HG03457 (cell line): ENCODE results near the gene CFAP54.

Source experiments
- ATAC-seq: cut with Tn5 transposase; IDR thresholded peaks from one replicate; pipeline ENCODE4 v1.9.1; 2021; ENCODE audit warnings: moderate number of reproducible peaks; ENCODE audit not compliant: unreplicated experiment

CFAP54 gene

DNA sequence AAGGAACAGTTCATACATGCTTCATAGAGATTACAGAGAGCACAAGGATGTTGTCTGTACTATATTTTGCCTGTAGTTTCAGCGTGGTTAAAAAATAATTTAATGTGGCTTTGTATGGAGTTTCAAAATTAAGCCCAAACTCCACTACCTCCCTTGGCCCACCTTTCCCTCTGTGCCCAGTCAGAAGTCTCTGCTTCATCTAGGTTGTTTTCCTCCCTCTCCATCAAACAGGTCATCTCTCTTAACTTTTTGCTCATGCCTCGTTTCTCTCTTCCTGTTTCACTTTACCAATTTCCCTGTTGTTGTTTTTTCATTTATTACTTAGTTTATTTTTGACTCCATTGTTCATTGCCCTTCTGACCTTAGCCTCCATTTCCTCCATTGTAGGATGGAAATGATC is 322.8 kb downstream of the CFAP54 start:
- ATAC-seq, result no peak

DNA sequence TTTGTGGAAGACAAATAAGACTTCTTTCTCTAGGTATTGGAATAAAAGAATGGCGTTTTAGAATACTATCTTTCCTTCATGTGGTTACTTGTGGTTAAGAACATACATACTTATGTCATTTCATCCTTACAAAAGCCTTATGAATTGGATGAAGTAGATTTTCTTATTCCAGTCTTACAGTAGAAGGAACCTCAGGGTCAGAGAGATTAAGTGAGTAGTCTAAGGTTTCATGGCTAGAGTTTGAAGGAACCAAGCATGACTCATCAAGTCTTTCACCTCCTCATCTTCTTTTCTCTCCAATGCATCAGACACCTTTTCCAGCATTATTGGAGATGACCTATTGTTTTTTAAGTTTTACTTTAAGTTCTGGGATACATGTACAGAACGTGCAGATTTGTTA is 324.8 kb downstream of the CFAP54 start:
- no peak for ATAC-seq

DNA sequence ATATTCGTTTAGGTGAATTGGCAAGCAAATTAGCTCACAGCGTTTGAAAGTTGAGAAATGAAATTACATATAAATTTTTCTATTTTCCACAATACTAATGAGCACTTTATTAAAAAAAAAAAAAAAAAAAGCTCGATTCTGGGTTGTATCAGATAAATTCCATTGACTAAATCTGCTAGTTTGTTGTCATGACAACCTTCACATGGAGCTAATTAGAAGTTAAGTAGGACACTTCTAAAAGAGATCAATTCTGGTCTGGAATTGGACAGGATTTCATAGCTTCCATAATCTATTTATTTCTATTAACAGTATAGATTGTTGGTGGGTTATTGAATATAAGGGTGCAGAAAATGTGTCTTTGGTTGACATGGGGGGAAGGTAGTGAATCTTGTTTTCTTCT is 332.2 kb downstream of the CFAP54 start:
- no peak for ATAC-seq

DNA sequence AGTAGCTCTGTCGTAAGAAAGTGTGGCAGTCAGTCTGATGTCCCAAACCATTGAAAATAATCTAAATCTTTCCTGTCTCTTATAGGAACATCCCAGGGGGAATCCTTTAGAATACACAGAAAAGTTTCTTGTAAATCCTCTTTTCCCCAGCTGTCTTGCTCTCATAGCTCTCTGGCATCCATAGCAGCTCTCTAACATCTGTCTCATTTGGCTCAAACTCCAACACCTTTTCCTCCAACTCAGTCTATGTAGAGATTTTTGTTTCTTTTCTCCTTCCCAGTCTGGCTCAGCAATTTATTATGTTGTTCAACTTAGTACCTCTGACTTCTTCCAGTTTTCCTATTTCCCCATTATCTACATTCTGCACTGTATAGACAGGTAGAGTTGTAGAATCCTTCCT is 333.3 kb downstream of the CFAP54 start:
- no peak for ATAC-seq

DNA sequence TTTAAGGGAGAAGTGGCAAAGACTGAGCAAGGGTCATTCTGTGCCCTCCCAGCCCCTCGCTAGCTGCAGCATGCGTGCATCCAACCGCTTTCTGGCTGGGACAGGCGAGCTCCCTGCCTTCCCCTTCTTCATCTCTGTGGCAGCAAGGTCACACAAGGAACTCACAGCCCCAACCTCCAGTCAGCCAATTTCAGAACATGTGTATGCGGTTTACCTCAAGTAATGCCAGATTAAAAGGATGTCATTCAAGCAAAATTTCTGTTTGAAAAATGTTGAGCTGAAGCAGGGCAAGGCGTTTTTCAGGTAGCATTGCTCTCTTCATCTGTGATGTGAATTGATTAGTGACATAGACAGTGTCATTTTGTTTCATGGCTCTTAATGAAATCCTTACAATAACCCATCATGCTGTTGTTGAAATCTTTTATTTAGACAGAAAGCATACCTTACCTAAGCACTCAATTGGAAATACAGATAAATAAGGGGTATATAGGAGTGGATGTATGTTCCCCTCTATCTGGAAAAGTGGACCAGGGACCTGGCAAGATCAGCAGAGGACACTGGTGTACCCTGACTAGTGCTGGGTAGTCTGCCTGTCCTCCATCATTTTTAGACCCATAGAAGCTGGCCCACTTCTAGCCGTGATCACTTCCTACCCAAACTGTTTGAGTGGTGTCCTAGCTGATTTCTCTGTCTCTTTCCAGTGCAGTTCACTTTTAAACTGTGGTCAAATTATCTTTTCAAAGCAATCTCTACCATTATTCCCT is 334.9 kb downstream of the CFAP54 start:
- ATAC-seq, result no peak

DNA sequence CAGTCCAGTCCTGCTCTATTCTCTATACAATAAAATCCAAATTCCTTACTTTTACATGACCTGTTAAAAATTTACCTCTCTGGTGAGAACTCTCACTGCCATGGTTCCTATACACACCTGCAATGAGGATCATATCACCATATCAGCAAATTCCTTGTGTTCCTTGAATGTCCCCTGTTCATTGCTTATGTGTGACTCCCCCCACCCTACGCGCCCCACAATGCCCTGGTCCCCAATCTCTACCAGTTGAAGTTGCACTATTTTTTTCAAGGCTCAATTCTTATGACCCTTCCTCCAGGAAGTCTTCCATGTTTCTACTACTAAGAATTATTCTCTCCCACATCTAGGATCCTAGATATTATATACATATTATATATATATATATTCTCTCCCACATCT is 335.5 kb downstream of the CFAP54 start:
- no peak for ATAC-seq

DNA sequence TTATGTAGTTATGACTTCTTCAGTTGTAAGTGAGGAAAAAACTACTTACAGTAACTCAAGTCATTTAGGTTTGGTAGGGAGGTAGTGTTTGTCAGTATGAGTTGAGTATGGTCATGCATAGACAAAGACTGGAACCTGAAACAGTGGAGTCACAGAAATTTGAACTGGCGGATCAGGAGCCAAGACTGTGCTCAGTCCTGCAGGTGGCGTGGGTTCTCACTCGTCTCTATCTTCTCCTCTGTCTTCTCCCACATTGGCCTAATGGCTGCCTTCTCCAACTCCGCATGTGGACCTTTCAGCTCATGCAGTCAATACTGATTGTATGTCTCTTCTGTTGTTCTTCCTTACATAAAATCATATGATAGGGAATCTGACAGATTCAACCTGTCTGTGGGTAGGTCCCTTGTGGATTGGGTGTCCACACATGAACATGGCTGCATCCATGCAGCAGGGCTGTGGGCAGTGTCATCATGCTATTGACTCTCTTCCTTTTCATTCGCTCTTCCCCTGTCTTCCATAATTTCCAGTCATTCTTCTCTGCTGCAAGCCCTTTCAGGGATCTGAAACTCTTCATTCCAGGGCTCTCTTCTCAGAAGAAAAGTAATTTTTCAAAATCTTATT is 338.9 kb downstream of the CFAP54 start:
- no peak for ATAC-seq

DNA sequence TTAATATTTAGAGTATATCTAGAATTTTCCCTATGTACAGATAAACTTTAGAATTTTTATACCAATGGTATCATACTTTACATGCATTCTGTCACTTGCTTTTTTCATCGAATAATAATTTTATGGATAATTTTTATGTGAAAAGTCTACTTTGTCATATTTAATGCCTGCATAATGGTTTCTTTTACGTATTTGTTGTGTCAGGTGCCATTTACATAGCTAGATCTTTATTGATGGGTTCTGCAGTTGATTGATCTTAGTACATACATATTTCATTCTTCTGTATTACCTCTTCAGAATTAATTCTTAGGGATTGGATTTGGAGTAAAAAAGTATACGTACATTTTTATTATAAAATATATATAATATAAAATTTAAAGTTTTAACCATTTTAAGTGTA is 340.0 kb downstream of the CFAP54 start:
- no peak for ATAC-seq

DNA sequence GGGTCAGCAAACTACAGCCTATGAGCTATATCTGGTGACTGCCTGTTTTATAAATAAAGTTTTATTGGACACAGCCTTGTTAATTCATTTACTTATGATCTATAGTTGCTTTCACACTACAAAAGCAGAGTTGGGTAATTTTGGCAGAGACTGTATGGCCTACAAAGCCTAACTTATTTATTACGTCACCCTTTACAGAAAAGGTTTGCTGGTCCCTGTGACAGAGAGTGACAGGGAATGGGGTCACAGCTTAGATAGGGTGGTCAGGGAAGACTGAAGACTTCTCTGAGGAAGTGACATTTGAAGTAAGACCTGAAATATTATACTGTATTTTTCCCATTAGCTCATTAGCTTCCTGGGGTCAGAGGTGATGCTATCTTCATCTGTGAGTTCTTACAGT is 342.0 kb downstream of the CFAP54 start:
- ATAC-seq, result no peak

DNA sequence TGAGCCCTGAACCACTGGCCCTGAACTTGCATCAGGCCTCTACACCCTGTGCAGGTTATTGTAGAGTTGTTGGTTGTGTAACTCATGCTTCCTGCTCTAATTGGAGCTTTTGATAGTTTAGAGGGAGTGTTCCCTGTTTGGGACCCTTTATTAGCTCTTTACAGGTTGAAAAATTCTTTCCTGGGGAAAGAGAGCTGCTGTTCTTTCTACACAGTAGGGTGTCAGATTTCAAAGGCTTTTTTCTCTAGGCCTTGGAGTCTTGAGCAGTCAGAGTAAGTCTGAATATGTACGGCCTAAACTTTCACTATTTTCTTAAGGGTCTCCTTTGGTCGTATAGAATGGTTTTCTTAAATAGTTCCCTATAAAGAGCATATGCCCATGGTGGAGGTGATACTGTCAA is 356.9 kb downstream of the CFAP54 start:
- ATAC-seq, result no peak

DNA sequence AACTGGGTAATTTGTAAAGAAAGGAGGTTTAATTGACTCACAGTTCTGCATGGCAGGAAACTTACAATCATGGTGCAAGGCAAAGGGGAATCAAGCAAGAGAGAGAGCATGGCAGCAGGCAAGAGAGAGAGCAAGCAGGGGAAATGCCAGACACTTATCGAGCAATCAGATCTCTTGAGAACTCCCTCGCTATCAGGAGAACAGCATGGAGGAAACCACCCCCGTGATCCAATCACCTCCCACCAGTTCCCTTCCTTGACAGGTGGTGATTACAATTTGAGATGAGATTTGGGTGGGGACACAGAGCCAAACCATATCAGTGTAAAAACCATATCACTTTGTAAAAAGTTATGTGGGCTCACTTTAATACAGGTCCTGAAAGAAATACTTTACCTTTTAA is 361.3 kb downstream of the CFAP54 start:
- ATAC-seq, result no peak

DNA sequence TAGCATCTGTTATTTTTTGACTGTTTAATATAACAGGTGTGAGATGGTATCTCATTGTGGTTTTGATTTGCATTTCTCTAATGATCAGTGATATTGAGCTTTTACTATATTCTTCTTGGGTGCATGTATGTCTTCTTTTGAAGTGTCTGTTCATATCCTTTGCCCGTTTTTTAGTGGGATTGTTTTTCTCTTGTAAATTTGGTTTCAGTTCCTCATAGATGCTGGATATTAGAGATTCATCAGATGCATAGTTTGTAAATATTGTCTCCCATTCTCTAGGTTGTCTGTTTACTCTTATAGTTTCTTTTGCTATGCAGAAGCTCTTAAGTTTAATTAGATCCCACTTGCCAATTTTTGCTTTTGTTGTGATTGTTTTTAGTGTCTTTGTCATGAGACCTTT is 368.8 kb downstream of the CFAP54 start:
- ATAC-seq, result no peak

DNA sequence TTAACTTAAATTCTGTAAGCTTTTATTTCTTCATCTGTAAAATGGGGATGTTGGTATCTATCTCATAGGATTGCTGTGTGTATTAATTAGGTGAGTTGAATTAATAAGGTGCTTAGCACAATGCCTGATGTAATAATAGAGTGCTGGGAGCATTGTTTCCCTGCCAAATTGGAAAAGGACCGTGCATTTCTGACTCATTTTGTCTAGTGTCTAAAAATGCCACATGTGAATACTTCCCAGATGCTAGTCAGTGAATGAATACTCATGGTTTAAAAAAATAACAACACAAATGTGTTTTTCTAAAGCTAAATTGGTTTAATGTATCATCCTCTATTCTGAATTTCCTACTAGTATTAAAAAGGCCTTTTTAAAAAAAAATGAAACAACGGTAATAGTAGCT is 372.3 kb downstream of the CFAP54 start:
- ATAC-seq, result no peak

DNA sequence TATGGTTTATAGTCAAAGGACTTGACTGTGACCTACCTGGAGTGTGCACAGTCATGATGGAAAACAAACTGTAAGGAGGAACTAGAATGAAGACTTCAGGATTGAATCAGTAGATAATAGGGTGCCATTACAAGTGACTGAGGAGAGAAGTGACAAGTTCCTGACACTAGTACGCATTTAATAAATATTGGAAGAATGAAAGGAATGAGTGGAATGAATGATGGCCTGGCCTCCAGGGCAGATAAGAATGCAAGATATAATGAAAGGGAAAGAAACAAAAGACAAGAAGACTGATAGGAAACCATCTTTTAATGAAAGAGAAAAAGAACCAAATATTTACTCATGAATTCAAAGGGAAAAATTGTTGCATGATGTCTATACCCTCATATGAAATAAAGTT is 372.9 kb downstream of the CFAP54 start:
- ATAC-seq, result no peak

DNA sequence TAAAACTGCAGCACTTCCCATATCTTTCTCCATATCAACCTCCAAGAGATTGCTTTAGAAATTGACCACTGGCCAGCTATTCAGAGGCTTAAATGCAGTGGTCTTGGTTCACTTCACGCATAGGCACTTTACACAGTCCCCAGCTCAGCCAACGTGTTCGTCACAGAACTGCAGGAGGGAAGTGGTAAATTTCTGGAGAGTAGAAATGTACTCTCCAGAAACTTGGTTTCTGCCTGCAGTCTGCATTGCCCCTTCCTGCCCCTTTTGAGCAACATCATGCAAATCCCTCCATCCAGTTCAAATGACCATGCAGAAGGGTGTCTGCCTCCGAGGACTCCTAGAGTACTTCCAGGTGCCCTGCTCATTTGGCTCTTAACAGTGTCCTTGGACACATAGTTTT is 375.0 kb downstream of the CFAP54 start:
- ATAC-seq, result no peak

DNA sequence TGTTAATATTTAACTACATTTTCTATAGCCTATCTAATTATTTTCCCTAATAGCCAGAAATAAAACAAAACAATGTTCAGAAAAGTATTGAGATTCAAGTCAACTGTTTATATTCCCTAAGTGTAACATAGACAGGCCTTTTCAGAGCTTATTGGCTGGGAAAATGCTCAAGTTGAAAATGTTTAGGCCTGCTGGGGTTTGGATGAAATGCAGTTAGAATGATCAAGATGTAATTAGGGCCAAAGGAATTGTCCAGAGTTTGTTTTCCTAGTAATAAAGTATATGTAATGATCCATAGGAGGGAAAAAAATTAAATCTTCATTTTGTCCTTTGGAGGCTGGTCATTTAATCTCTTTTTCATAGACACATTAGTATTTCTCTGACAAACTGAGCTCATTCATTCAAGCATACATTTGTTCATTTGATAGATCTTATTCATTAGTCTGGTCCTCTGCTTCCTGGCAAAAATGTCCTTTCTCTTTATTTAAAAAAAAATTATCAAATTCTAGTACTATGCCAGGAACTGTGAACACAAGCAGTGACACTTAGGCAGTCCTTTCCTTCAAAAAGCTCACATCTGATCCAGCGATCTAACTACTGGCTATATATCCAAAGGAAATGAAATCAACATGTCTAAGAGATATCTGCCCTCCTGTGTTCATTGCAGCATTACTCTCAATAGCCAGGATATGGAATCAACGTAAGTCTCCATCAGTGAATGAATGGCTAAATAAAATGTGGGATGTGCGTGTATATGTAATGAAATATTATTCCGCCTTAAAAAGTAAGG is 377.6 kb downstream of the CFAP54 start:
- ATAC-seq, result no peak

DNA sequence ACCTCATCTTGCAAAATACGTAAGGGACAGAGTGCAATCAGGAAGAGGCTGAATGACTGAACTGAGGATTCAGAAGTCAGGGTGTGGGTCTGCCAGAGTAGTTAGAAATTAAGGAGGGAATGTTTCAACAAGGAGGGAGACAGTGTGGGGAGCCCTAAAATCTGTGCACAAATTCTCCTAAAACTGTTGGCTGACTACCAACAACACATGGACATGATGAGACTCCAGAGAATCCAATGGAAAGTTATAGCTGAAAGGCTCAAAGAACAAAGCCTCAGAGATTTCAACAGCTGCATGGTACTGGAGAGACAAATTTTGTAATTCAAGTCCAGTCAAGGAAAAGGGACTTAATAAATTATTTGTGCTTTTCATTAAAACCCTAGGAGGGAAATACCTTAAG is 381.6 kb downstream of the CFAP54 start:
- no peak for ATAC-seq

DNA sequence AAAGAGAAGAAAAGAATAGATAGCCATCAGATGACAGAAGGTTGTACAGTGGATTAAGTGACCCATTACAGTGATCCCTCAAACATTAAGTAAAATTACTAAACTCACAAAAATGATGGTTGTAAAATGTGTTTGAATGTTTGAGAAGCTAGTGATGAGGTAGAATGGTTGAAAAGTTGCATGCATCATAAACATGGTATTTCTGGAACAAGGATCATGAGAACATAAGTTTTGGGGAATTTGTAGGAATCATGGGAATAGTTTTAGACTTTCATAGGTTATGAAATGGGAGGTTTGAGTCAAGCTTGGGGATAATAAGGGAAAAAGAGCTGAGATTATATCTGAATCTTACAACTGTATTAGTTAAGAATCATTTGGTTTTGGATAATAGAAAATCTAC is 383.6 kb downstream of the CFAP54 start:
- no peak for ATAC-seq

DNA sequence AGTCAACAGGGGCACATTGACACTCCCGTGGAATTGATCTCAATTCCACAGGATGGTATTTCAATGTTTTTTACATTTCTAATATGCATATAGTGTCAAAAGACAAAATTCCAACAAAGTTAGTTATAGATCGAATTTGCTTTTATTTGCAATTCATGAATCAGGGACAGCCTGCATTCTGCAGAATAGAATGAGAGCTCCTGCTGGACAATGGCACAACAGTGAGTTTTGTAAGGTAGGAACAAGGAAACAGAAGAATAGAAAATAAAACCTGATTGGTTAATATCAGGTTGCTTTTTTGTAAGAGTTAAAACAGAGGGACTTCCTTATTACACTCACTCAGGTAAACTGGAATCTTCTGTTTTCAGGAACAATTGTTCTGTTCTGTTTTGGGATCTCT is 384.8 kb downstream of the CFAP54 start:
- no peak for ATAC-seq

DNA sequence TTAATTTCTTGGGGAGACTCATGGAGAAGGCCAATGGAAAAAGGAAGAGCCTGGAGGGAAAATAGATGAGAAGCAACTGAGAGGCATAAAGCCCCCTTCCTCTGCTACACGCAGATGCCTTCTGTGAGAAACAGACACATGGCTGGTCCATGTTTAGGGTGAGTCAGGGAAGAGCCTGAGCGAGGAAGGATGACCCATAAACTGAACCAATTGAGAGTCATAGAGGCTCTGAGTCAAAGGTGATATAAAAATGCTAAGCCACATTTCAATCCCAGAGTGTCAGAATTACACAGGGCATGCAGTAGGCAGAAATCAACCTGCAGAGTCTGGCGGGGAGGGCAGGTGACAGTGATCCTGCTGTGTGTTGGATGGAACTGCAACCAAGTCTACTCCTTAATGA is 387.6 kb downstream of the CFAP54 start:
- no peak for ATAC-seq

DNA sequence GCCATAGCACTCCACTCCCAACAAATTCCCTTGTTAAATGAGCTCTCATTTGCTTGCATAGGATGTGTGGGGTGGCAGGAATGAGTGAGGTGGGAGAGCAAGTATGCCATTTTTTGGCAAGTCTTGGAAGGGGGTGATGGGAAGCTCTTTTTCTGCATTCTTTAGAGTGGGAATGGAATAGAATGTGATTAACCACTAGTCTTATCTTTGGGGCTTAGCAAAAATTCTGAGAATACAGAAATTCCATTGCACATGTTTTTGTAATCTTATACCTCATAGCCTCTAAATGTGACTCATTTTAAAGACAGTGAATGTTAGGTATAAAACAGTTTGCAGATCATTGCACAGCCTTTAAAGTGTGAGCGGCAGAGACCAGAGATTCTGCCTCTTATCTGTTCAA is 389.3 kb downstream of the CFAP54 start:
- ATAC-seq, result no peak

DNA sequence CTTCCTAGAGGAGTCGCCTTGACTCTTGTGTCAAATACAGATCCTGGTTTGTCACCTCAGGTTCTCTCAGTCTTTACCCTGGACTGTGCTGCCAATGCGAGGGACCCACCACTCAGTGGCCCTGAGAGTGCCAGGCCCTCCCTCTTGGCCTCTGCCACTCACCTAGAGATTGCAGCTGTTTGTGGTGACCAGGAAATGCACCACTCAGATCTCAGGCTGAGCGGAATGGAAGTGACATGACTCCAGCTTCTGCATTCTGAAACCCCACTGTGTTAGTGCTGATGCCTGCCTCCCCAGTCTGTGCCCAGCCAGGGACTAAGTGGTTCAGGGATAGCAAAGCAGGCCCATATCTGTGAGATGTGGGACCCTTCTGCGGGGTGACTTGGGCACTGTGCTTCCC is 389.9 kb downstream of the CFAP54 start:
- no peak for ATAC-seq
